NB4 (cell line): ENCODE data around the gene C6orf62.
"Not testable (repeated sequence)": the region's sequence is repeated elsewhere in the genome, so short reads cannot be mapped to it uniquely, and the experiment has no call there.

Experiments used
- DNase-seq: peaks from one replicate; pipeline ENCODE4 v3.0.0; 2010; ENCODE audit warnings: low read depth
- H3K4me3 ChIP-seq: one replicate; pipeline ENCODE4 v1.5.1; 2011; ENCODE audit warnings: mild to moderate bottlenecking, low read depth, low read length, moderate library complexity
- CTCF ChIP-seq: IDR thresholded peaks from one replicate; pipeline ENCODE4 v1.5.1; 2012; ENCODE audit warnings: low read depth, low read length
- MAX ChIP-seq: IDR thresholded peaks from 2 replicates; pipeline ENCODE4 v1.6.1; 2011; ENCODE audit warnings: low read depth, low read length
- MYC ChIP-seq: IDR thresholded peaks from 2 replicates; pipeline ENCODE4 v1.6.1; 2011; ENCODE audit warnings: low read depth, low read length
- POLR2A ChIP-seq: IDR thresholded peaks from 2 replicates; pipeline ENCODE4 v1.6.1; 2011; ENCODE audit warnings: mild to moderate bottlenecking; ENCODE audit not compliant: insufficient read length; ENCODE audit errors: extremely low read depth

Gene C6orf62

GRCh38 chr6:24719125-24719971 lies at the start of gene C6orf62:
Gene C6orf62, minus strand, starts transcription at chr6:24719154. Its CDS starts 486 bp downstream, at chr6:24718668.
- no peak for TF ChIP-seq POLR2A
- TF ChIP-seq MYC, result 0 out of 2 replicates have a peak, but pooled peaks have one; percentile 11
- H3K4me3 ChIP-seq, result peak within 1 kb of the TSS; percentile 76
- DNase-seq, result peak; percentile 75

- H3K4me3 ChIP-seq, result no peak overlapping the region
- no peak for TF ChIP-seq MAX
- no peak for TF ChIP-seq MYC
- no peak for DNase-seq
These were observed 49.4 kb upstream of the C6orf62 start for GRCh38 chr6:24768361-24768760.

- DNase-seq, result peak; percentile 55
- H3K4me3 ChIP-seq, result no peak overlapping the region
- TF ChIP-seq CTCF (no peak), MAX (no peak), MYC (no peak), POLR2A (no peak)
These were observed 47.9 kb upstream of the C6orf62 start for GRCh38 chr6:24766680-24767462.

- H3K4me3 ChIP-seq, DNase-seq: not testable (repeated sequence)
These were observed 47.0 kb upstream of the C6orf62 start for GRCh38 chr6:24765968-24766367.

- DNase-seq, result peak; percentile 25
- not testable (repeated sequence) for H3K4me3 ChIP-seq
These were observed 46.2 kb upstream of the C6orf62 start for GRCh38 chr6:24764833-24765828.

GRCh38 chr6:24763578-24763977 lies 44.6 kb upstream of the C6orf62 start:
- TF ChIP-seq POLR2A, result no peak
- no peak for TF ChIP-seq MAX
- TF ChIP-seq CTCF, result no peak
- TF ChIP-seq MYC, result no peak
- H3K4me3 ChIP-seq, result no peak overlapping the region
- DNase-seq, result no peak

GRCh38 chr6:24761851-24762250 lies 42.9 kb upstream of the C6orf62 start:
- no peak overlapping the region for H3K4me3 ChIP-seq
- no peak for DNase-seq
- no peak for TF ChIP-seq CTCF
- TF ChIP-seq MYC, result no peak
- TF ChIP-seq MAX, result no peak
- TF ChIP-seq POLR2A, result no peak
